Regular cardiac myocyte (primary cell): ENCODE measurements around the gene C22orf23. TPM values are rescaled to one million over a fixed set of nuclear protein-coding genes. Genes with fewer than 3 reads are reported as not detected.

Experiments used
- total RNA-seq: library from RNA; depleted of rRNA; stranded (reverse); fragments of >200 nt; gene quantifications from 2 replicates; pipeline ENCODE4 v1.2.3, GENCODE V29; 2014

C22orf23 gene
- total RNA-seq: 0.19 and 0.85 TPM in 2 replicates

GRCh38 chr22:37953437-37954179 lies at the start of gene C22orf23, which contains the start of gene POLR2F:
Gene C22orf23 (minus strand): TSS chr22:37953601. CDS start chr22:37953149, 452 bp downstream.
Gene POLR2F (plus strand): TSS chr22:37953699. CDS start chr22:37953788, 89 bp downstream.

DNA sequence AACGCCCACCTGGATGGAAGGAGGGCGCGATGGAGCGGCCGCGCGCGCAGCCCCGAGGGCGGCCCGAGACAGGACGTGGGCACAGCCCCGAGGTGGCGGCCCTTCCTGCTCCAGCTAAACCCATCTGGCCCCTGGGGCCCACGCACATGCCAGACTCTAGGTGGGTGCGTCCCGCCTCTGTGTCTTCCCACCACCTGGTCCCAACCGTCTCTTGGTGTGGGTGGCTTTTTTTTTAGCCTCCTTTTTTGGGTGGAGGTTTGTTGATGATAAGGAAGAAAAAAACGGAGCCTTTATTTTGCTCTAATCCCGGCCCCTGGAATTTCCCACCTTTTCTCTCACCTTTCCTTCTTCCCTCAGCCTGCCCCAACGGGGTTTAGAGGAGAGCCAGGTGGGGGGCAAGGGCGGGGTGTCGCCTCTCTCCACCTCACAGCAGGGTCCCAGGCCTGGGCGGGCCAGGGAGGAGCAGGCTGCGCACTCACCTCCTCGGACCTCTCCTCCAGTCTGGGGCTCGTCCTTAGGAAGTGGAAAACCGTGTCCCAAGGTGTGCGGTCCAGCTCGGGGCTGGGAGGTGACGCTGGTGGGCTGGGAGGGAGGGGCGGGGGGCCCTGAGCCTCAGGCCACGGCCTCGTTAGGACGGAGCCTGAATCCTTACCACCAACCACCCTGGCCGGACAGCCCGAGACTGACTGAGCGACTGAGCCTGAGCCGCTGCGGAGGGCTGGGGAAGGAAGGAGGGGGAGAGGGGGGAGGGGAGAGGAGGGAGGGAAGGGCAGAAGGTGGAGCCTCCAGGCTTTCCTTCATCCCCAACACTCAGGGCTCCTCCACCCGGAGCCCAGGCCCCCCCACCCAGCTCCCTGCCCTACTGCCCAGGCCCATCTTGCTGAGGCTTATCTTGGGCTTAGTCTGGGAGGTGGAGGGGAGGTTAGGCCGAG lies 30.7 kb upstream of the C22orf23 start, which contains the start of gene SOX10:
Gene SOX10, minus strand, starts transcription at position 696 of the 932 bp plus-strand sequence. CDS start 771 bp downstream, outside the sequence.

DNA sequence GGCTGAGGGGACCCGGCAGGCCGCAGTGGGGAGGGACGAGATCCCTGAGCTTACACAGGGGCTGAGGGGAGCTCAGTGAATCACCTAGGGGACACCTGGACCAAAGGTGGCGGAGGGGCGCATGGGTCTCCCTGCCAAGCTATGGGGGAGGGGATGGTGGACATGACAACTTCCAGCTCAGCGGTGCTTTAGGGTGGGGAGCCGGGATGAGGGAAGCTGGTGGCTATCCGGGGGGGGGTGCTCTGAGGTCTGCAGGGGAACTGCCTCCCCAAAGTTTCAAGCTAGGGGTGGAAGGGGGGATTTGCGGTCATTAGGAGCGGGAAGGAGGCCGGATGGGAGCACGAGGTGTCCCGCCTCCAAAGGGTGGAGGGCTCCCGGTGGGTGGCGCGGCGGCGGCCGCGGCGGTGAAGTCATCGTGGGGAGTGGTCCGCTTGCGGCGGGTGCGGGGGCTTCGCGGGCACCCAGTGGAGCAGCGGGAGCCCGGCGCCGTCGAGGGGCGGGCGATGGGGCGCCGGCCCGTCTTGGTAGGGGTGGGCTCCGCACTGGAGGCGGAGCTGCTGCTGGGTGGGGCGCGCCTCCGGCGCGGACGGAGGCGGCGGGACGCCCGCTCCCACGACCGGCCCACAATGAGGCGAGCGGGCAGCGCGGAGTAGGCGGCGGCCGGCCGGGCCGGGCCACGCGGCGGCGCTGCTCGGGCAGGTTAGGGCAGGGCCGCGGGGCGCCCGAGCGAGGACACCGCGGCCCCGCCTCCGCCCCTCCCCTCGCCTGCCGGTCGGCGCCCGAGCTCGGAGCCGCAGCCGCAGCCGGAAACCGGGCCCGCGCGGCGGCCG lies 47.7 kb downstream of the C22orf23 start, which contains the start of gene MICALL1:
Gene MICALL1, plus strand, starts transcription at position 764 of the 830 bp plus-strand sequence. CDS start 126 bp downstream, outside the sequence.

Other genes starting within 250 kb of the C22orf23 start
- gene GCAT, start 145.7 kb downstream of the C22orf23 start, total RNA-seq: 24.5 and 37.6 TPM in 2 replicates
- gene GALR3, start 130.2 kb downstream of the C22orf23 start, total RNA-seq: not detected in 2 replicates
- gene ANKRD54, start 109.3 kb downstream of the C22orf23 start, total RNA-seq: 29.3 and 44.7 TPM in 2 replicates
- gene EIF3L, start 104.2 kb downstream of the C22orf23 start, total RNA-seq: 294 and 332 TPM in 2 replicates
- gene MICALL1, start 47.3 kb downstream of the C22orf23 start, total RNA-seq: 18.6 and 30.7 TPM in 2 replicates
- gene POLR2F, start 98 bp upstream of the C22orf23 start, total RNA-seq: 30.4 and 84.0 TPM in 2 replicates
- gene SOX10, start 31.0 kb upstream of the C22orf23 start, total RNA-seq: not detected in 2 replicates
- 11.8 and 14.0 TPM in 2 replicates for gene PICK1, start 103.8 kb upstream of the C22orf23 start, total RNA-seq
- gene SLC16A8, start 130.6 kb upstream of the C22orf23 start, total RNA-seq: 0.38 and 0.85 TPM in 2 replicates
- 0.56 and 1.7 TPM in 2 replicates for gene BAIAP2L2, start 157.1 kb upstream of the C22orf23 start, total RNA-seq
- gene PLA2G6, start 228.2 kb upstream of the C22orf23 start, total RNA-seq: 5.8 and 18.3 TPM in 2 replicates
- gene MAFF, start 248.4 kb upstream of the C22orf23 start, total RNA-seq: 41.6 and 69.9 TPM in 2 replicates